ENCODE data around the gene FBXO34.

The FBXO34 gene

DNA sequence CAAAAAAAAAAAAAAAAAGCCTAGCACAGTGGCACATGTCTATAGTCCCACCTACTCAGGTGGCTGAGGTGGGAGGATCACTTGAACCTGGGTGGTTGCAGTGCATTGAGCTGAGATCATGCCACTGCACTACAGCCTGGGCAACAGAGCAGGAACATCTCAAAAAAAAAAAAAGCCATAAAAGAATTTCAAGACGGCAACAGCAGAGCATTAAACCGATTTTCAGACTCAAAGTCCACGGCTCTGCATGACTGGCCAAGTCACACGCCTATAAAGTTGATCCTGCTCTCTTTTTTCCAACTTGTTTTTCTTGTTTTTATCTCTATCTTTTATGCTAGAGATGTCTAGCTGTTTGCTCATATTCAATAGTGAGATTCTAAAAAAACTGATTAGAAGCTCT, 45.3 kb downstream of the FBXO34 start:
- no peak overlapping the region for H3K4me3 ChIP-seq (ENCODE audit: low read length)
- H3K27ac ChIP-seq (ENCODE audit: low read length): no peak overlapping the region
- no peaks in the 10 kb centered on the region for H3K27me3 ChIP-seq (ENCODE audit: insufficient read depth, low read length)
- H3K9ac ChIP-seq (ENCODE audit: low read depth, low read length): no peak overlapping the region
- H3K4me1 ChIP-seq (ENCODE audit: insufficient read depth, low read length): no peaks in the 10 kb centered on the region
- H3K9me3 ChIP-seq (ENCODE audit: insufficient read depth, low read depth, low read length): peaks cover 20% of the 10 kb centered on the region
- H3K36me3 ChIP-seq (ENCODE audit: insufficient read depth, low read depth, low read length): peaks cover 6% of the 10 kb centered on the region; the same call in 1 of the 2 replicates

GRCh38 chr14:55317542-55318306, 46.5 kb downstream of the FBXO34 start:
- H3K36me3 ChIP-seq (ENCODE audit: insufficient read depth, low read depth, low read length): peaks cover 6% of the 10 kb centered on the region; the same call in 1 of the 2 replicates
- H3K27ac ChIP-seq (ENCODE audit: low read length): no peak overlapping the region
- no peak overlapping the region for H3K9ac ChIP-seq (ENCODE audit: low read depth, low read length)
- no peak overlapping the region for H3K4me3 ChIP-seq (ENCODE audit: low read length)
- H3K4me1 ChIP-seq (ENCODE audit: insufficient read depth, low read length): no peaks in the 10 kb centered on the region
- peaks cover 8% of the 10 kb centered on the region for H3K9me3 ChIP-seq (ENCODE audit: insufficient read depth, low read depth, low read length)
- no peaks in the 10 kb centered on the region for H3K27me3 ChIP-seq (ENCODE audit: insufficient read depth, low read length)

GRCh38 chr14:55318694-55319093, 47.5 kb downstream of the FBXO34 start:
- Histone ChIP-seq H3K27ac (ENCODE audit: low read length) (no peak overlapping the region), H3K4me1 (ENCODE audit: insufficient read depth, low read length) (no peaks in the 10 kb centered on the region), H3K27me3 (ENCODE audit: insufficient read depth, low read length) (no peaks in the 10 kb centered on the region), H3K36me3 (ENCODE audit: insufficient read depth, low read depth, low read length) (peaks cover 6% of the 10 kb centered on the region; the same call in 1 of the 2 replicates), H3K9ac (ENCODE audit: low read depth, low read length) (no peak overlapping the region), H3K9me3 (ENCODE audit: insufficient read depth, low read depth, low read length) (no peaks in the 10 kb centered on the region), H3K4me3 (ENCODE audit: low read length) (no peak overlapping the region)

- Histone ChIP-seq H3K4me1 (ENCODE audit: insufficient read depth, low read length) (no peaks in the 10 kb centered on the region), H3K27ac (ENCODE audit: low read length) (no peak overlapping the region), H3K9me3 (ENCODE audit: insufficient read depth, low read depth, low read length) (no peaks in the 10 kb centered on the region), H3K9ac (ENCODE audit: low read depth, low read length) (no peak overlapping the region), H3K36me3 (ENCODE audit: insufficient read depth, low read depth, low read length) (no peaks in the 10 kb centered on the region), H3K27me3 (ENCODE audit: insufficient read depth, low read length) (no peaks in the 10 kb centered on the region), H3K4me3 (ENCODE audit: low read length) (no peak overlapping the region)
These were observed 52.7 kb downstream of the FBXO34 start for GRCh38 chr14:55323910-55324309.

GRCh38 chr14:55324812-55325211, 53.6 kb downstream of the FBXO34 start:
- Histone ChIP-seq H3K4me1 (ENCODE audit: insufficient read depth, low read length) (no peaks in the 10 kb centered on the region), H3K36me3 (ENCODE audit: insufficient read depth, low read depth, low read length) (no peaks in the 10 kb centered on the region), H3K9ac (ENCODE audit: low read depth, low read length) (no peak overlapping the region), H3K27ac (ENCODE audit: low read length) (no peak overlapping the region), H3K27me3 (ENCODE audit: insufficient read depth, low read length) (no peaks in the 10 kb centered on the region), H3K4me3 (ENCODE audit: low read length) (no peak overlapping the region), H3K9me3 (ENCODE audit: insufficient read depth, low read depth, low read length) (no peaks in the 10 kb centered on the region)

- Histone ChIP-seq H3K4me3 (ENCODE audit: low read length) (no peak overlapping the region), H3K4me1 (ENCODE audit: insufficient read depth, low read length) (no peaks in the 10 kb centered on the region), H3K36me3 (ENCODE audit: insufficient read depth, low read depth, low read length) (no peaks in the 10 kb centered on the region), H3K27ac (ENCODE audit: low read length) (no peak overlapping the region), H3K27me3 (ENCODE audit: insufficient read depth, low read length) (no peaks in the 10 kb centered on the region), H3K9me3 (ENCODE audit: insufficient read depth, low read depth, low read length) (no peaks in the 10 kb centered on the region), H3K9ac (ENCODE audit: low read depth, low read length) (no peak overlapping the region)
These were observed 56.0 kb downstream of the FBXO34 start for GRCh38 chr14:55327179-55327578.

DNA sequence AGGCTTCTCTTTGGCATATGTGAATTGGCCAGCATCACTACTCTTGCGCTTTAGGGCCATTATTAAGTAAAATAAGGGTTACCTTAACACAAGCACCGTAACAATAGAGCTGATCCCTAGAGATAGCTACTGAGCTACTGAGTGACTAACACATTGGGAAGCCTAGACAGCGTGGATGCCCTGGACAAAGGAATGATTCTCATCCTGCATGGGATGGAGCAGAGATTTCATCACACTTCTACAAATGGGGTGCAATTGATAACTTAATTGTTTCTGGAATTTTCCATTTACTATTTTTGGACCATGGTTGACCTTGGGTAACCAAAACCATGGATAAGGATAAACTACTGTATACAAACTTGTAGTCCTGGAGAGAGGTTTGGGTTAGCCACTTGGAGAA, 57.1 kb downstream of the FBXO34 start:
- H3K4me1 ChIP-seq (ENCODE audit: insufficient read depth, low read length): no peaks in the 10 kb centered on the region

DNA sequence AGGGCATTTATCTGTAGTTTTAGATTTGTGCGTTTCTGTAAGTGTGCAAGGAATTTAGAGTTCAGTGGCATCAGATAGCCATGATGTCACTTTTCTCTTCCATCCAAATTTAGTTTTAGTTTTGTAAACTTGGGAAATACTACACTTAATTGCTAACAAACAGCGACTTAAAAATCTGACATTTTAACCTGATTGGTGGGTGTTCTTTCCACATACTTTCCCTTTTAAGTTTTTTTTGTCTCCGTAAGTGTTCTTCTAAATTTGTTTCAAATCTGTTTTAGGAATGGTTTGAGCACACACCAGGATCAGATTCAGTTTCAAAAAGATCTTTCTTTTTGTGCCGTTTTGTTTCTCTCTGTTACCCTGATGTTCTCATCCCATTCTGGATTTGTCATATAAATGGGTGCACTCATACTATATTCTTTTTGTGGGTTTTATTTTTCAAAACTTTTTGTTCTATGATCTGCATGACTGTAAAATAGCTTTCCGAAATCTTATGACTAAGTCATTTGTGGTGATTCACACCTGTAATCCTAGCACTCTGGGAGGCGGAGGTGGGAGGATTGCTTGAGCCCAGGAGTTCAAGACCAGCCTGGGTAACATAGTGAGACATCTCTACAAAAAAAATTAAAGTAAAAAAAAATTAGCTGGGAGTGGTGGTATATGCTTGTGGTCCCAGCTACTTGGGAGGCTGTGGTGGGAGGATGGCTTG, 58.9 kb downstream of the FBXO34 start:
- Histone ChIP-seq H3K36me3 (ENCODE audit: insufficient read depth, low read depth, low read length) (no peaks in the 10 kb centered on the region), H3K9me3 (ENCODE audit: insufficient read depth, low read depth, low read length) (no peaks in the 10 kb centered on the region), H3K9ac (ENCODE audit: low read depth, low read length) (no peak overlapping the region), H3K4me1 (ENCODE audit: insufficient read depth, low read length) (peaks cover 4% of the 10 kb centered on the region; the same call in 1 of the 2 replicates), H3K4me3 (ENCODE audit: low read length) (no peak overlapping the region), H3K27me3 (ENCODE audit: insufficient read depth, low read length) (no peaks in the 10 kb centered on the region), H3K27ac (ENCODE audit: low read length) (no peak overlapping the region)

More for the DNA sequence above, 57.1 kb downstream of the FBXO34 start:
- H3K27me3 ChIP-seq (ENCODE audit: insufficient read depth, low read length): no peaks in the 10 kb centered on the region
- H3K9ac ChIP-seq (ENCODE audit: low read depth, low read length): no peak overlapping the region
- no peaks in the 10 kb centered on the region for H3K36me3 ChIP-seq (ENCODE audit: insufficient read depth, low read depth, low read length)
- H3K9me3 ChIP-seq (ENCODE audit: insufficient read depth, low read depth, low read length): no peaks in the 10 kb centered on the region
- no peak overlapping the region for H3K27ac ChIP-seq (ENCODE audit: low read length)
- H3K4me3 ChIP-seq (ENCODE audit: low read length): no peak overlapping the region

DNA sequence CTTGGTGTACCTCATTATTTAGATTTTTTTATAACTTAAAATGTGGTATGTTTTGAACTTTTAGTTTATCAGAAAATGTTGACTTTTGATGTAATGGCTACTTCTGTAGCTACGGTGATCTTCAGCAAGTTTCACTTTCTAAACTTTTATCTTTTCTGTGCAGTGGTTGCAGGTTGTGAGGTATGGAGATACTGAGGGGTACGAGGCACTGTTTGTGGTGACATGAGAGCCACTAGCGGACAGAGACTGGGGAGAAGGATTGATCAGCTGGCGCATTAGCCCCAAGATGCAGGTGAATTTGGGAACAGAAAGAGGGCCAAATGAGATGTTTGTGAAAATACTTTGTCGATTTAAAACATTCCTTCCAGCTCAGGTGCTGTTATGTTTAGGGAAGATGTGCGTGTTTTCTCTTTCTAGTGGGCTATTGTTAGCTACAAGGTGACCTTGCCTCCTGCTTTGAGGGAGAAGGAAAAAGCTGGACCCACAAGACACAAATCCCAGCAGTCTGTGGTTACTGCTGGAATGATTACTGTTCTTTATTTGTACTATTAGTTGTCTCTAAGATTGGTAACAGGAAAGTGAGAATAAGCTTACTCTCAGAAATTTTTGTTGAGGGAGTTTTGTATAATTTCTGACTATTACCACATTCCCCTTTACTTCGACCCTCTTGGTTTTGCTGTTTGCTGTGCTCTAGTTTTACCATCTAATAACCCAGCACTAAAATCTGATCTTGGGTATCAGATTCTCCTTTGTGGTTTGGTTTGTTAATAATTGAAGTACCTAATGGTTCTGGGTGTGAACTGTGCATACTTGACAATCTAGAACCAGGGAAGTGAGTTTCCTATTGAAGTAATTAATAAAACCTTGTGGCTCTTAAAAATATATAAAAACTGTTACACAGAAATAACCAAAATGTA, 61.7 kb downstream of the FBXO34 start:
- peaks cover 4% of the 10 kb centered on the region; the same call in 1 of the 2 replicates for H3K4me1 ChIP-seq (ENCODE audit: insufficient read depth, low read length)
- H3K36me3 ChIP-seq (ENCODE audit: insufficient read depth, low read depth, low read length): no peaks in the 10 kb centered on the region
- H3K9ac ChIP-seq (ENCODE audit: low read depth, low read length): no peak overlapping the region
- H3K27me3 ChIP-seq (ENCODE audit: insufficient read depth, low read length): no peaks in the 10 kb centered on the region
- H3K4me3 ChIP-seq (ENCODE audit: low read length): no peak overlapping the region
- H3K27ac ChIP-seq (ENCODE audit: low read length): no peak overlapping the region
- no peaks in the 10 kb centered on the region for H3K9me3 ChIP-seq (ENCODE audit: insufficient read depth, low read depth, low read length)

DNA sequence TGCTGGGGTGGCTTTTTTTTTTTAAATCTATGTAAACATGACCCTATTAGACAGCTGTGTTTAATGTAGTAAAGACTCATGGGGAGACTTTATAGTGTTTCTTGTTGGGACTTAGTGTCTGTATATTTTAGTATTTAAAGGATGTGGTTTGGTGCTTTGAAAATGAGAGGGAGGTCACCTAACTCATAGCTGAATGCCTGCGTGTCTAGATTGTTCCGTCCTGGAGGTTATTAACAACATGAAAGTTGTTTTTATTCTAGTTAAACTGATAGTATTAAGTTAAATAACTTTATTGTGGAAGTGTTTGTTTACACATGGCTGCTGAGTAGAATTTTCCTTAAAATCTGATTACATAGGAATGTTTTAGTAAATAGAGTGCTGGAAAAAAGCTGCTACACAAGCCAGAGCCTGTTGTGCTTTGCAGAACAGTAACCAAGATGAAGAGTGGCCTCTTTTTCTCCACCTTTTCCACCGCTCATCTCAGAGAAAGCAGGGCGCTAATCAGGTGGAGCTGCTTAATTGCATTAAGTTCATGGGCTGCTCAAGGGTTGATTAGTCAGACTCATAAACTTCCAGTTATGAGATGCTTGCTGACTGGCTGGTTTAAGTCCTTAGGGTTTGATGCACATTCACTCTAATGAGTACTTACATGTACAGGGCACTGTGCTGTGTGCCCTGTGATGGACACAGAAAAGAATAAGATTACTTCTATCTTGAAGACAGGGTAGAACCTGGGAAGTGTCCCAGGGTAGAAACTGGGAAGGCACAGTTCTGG, 62.7 kb downstream of the FBXO34 start:
- Histone ChIP-seq H3K4me3 (ENCODE audit: low read length) (no peak overlapping the region), H3K4me1 (ENCODE audit: insufficient read depth, low read length) (peaks cover 4% of the 10 kb centered on the region), H3K36me3 (ENCODE audit: insufficient read depth, low read depth, low read length) (no peaks in the 10 kb centered on the region), H3K9me3 (ENCODE audit: insufficient read depth, low read depth, low read length) (no peaks in the 10 kb centered on the region), H3K27me3 (ENCODE audit: insufficient read depth, low read length) (no peaks in the 10 kb centered on the region), H3K9ac (ENCODE audit: low read depth, low read length) (no peak overlapping the region), H3K27ac (ENCODE audit: low read length) (no peak overlapping the region)

GRCh38 chr14:55336162-55336561, 64.9 kb downstream of the FBXO34 start:
- H3K27ac ChIP-seq (ENCODE audit: low read length): no peak overlapping the region
- H3K27me3 ChIP-seq (ENCODE audit: insufficient read depth, low read length): no peaks in the 10 kb centered on the region
- no peaks in the 10 kb centered on the region for H3K9me3 ChIP-seq (ENCODE audit: insufficient read depth, low read depth, low read length)
- H3K36me3 ChIP-seq (ENCODE audit: insufficient read depth, low read depth, low read length): no peaks in the 10 kb centered on the region
- no peak overlapping the region for H3K9ac ChIP-seq (ENCODE audit: low read depth, low read length)
- H3K4me1 ChIP-seq (ENCODE audit: insufficient read depth, low read length): peaks cover 7% of the 10 kb centered on the region
- H3K4me3 ChIP-seq (ENCODE audit: low read length): no peak overlapping the region

All from iPS-20b (cell line).